HG02870 (cell line): ENCODE results near the gene TIAM2.
"Not testable (repeated sequence)": the region's sequence is repeated elsewhere in the genome, so short reads cannot be mapped to it uniquely, and the experiment has no call there.

Experiments used
- ATAC-seq: cut with Tn5 transposase; IDR thresholded peaks from one replicate; pipeline ENCODE4 v1.9.1; 2021; ENCODE audit warnings: mild to moderate bottlenecking, moderate library complexity; ENCODE audit not compliant: unreplicated experiment

TIAM2 gene

DNA sequence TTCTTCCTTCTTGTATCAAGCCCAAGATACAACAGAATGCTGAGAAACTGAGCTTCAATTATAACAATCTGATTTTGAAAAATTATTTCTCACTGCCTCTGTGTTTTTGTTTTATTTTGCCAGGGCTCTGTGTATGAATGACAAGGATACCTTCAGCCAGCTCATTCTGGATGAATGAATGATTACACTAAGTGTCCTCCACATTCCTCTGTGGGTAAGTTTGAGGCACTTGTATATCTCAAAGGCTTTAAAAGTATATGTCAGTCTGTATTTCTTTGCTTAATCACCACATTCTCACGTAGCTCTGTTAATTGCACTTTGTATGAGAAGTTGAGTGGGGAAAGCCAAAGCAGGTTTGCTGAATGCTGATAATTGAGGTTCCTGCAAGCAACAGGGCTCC, 95.1 kb downstream of the TIAM2 start:
- no peak for ATAC-seq

DNA sequence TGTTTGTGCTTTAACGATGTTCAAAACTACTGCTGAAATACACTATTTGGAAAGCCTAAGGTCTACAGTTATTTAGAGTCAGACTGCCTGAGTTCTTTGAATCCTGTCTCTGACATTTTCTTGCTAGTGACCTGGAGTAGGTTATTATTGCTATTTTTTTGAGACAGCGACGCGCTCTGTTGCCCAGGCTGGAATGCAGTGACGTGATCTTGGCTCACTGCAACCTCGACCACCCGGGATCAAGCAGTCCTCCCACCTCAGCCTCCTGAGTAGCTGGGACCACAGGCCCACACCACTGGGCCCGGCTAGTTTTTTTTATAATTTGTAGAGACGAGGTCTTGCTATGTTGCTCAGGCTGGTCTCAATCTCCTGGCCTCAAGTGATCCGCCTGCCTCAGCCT, 96.6 kb downstream of the TIAM2 start:
- ATAC-seq = no peak

DNA sequence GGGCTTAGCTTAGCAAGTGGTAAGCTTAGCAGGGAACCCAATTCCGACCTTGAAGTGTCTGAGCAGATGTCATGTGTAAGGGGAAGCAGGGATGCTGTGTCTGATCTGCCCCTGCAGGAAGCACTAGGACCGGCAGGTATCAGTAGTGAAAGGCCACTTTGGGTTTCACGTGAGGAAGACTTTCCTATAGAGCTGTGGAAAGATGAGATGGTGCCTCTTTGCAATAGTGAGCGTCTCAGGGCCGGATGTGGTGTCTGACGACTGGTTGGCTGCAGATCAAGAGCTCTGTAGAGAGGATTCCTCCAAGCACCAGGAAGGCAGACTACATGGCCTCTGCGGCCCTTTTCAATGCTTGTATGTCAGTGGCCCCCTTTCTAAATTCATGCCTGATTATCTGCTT, 98.3 kb downstream of the TIAM2 start:
- no peak for ATAC-seq

DNA sequence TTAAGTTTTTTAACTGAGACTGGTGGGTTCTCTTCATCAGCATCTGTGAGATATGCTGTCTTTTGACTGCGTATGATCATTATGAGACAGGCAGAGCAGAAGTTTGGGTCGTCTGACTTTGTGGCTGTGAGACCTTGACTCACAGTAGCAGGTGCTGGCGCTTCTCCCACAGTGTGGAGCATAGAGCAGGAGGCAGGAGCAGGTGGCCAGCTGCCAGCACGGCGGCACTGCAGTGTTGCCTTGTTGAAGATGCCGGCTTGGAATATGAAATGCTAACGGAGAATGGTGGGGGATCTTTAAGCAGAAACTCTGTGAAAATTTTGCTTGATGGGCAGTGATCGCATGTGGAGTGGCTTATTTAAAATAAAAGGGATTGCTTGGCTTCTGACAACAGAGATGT, 105.0 kb downstream of the TIAM2 start:
- no peak for ATAC-seq

DNA sequence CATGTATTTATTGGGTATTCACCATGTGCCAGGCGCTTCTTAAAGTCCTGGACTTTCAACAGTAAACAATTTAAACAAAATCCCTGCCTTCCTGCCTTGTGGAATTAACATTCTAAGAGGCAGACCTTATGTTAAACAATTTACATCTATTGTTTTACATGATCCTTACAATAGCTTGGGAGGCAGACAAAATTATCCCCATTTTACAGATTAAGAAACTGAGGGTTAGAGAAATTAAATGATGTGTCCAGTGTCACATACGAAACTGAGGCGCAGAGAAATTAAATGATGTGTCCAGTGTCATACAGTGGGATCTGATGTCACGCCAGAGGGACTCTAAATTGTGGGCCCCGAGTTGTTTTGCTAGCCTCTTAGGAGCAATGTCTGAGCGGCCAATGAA, 105.5 kb downstream of the TIAM2 start:
- ATAC-seq = no peak

DNA sequence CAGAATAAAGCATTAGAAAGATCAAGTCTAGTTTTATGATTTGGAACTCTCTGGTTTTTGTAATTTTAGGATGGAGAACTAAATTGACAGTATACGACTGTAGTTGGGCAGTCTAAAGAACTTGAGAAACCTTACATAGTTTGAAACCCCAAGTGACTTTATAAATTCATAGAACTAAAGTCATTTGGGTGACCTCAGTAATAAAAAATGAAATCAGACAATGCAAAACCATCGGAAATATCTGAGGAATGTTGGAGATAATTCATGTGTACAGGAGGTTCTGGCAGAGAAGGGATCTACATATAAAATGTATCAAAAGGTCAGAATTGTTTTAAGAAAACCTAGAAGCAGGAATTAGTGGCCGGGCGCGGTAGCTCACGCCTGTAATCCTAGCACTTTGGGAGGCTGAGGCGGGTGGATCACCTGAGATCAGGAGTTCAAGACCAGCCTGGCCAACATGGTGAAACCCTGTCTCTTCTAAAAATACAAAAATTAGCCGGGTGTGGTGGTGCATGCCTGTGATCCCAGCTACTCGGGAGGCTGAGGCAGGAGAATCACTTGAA, 108.0 kb downstream of the TIAM2 start:
- not testable (repeated sequence) for ATAC-seq

DNA sequence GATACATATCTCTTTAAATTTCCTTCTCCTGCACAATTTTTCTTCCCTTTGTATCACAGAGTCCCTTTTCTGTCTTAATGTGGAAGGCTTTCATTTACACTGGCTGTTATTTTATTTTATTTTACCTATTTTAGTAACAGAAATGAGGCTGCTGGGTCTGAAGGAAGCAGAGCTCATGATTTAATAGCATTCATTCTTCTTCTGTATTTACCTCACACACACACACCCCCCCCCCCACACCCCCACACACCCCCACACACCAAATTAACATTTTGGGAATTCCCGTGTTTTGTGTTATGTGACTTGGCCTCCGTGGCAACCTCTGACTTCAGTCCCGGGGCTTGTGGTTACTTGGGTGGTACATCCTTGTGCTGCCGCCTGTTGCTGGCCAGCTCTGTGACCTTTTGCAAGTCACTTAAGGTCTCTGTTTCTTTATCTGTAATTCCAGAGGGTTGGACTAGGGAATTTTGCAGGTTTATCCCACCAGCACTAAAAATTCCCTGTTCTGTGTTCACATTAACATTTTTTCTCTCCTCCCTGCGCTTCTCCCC, 108.8 kb downstream of the TIAM2 start:
- ATAC-seq = no peak

DNA sequence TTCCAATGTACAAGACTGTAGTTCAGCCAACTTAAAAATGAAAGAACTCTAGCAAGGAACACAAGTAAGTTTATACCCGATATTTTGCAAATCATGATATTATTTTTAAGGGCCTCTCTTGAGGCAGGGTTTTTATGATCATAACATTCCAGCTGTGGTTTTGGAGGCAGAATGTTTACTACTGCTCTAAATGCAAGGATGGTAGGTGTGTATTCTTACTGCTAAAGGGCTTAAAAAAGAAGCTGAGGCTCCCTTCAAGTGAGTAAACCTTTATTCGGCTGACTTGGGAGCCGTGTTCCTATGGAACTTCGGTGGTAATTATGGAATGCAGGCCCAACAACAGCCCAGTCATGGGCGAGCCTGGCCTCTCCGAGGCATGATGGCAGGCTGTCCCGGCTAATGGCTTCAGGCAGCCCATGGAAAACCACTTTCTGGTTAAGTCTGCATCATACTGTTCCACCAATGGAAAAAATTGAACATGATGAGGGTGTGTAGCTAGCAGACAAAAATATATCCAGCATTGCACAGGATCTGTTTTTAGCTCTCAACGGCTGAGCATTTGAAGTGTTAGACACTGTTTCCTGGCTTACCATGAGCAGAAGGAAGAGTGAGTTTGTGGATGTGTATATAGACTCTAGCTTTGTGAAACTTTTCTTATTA, 111.5 kb downstream of the TIAM2 start:
- ATAC-seq = no peak

DNA sequence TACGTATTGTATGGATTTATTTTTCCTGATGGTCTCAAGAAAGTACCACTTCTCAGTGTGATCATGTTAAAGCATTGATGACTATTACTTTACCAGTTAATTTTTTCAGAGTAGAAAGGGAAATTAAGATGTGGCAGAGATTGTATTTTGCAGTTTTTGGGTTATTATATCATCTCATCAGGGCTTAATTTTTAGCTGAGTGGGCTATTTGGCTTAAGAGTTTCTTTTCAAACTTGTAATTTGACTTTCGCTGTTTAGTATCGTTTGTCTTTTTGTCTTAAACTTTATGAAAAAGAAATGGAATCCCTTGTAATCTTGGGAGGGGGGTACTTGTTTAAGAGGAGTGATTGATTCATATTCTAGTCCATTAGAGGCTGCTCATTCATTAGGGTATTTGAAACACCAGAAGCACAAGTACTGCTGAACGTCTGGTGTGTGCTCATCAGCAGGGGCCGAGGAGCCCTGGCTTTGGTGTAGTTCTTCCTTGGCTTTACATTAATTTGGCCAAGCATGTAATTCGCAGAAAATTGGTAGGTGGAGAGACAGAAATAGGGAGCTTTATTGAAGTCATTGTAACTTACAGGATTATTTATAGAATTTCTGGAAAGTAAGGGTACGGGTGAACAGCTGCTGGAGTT, 112.4 kb downstream of the TIAM2 start:
- no peak for ATAC-seq

DNA sequence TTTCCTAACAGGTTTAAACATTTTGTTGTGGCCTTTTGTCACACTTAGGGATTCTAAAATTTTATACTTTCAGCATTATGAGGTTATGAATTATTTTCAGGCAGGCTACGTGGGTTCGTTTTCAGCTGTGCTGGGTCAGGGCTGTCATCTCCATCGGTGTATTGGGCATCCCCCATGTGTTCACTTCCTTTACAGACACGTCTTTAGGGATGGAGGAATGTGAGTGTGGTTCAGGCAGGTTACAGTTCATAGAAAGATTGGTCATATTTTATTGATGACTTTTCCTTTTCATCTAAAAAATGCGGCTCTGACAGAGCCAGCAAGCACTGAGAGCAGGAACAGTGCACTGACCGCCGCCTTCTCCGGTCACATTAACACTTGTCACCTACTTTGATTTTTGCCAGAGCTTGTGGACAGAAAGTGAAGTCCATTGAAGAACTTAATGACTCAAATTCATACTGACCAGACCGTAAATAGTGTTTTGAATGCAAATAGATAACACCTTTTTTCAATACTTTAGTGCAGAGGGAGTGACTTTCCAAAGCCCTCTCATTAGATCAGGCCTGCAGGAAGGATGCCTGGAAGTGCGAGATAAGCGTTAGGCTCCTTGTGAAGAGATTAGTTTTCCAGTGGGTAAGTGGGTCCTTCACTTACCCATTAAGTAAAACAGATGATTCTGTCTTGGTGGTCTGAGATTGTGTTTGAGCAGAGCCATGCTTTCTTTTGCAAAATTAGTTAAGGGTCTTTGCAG, 113.1 kb downstream of the TIAM2 start:
- ATAC-seq = no peak

DNA sequence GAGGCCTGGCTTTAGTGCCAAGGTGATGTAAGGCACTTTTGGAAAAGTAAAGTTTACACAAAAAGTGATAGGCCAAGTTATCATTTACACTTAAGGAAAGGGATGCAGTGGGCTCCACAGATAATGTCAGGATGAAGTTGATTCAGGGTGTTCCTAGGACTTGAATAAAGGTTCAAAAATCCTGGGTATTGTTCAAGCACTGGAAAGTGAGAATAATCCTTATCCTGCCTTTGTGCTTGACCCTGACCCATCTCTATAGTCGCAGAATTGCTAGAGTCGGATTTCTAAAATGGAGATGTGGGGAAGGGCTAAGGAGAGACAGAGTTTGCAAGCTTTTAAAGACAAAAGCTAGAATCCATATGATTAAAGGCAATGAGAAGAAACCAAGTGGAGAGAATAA, 115.6 kb downstream of the TIAM2 start:
- no peak for ATAC-seq

DNA sequence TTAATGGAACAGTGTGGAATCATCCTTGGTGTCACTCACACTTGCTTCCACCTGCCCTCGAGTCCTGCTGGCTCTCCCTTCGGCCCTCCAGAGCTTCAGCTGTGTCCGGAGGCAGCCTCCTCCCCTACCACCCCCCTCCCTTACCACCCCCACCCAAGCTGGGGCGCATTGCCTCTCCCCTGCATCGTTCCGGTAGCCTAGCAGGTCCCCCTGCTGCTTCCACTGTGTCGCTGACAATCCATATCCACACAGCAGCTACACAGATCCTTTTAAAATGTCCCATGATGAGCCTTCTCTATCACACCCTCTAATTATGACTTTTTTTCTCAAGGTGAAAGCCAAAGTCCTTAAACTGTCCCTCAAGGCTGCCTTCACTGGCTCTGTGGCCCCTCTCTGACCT, 117.6 kb downstream of the TIAM2 start:
- ATAC-seq = no peak

DNA sequence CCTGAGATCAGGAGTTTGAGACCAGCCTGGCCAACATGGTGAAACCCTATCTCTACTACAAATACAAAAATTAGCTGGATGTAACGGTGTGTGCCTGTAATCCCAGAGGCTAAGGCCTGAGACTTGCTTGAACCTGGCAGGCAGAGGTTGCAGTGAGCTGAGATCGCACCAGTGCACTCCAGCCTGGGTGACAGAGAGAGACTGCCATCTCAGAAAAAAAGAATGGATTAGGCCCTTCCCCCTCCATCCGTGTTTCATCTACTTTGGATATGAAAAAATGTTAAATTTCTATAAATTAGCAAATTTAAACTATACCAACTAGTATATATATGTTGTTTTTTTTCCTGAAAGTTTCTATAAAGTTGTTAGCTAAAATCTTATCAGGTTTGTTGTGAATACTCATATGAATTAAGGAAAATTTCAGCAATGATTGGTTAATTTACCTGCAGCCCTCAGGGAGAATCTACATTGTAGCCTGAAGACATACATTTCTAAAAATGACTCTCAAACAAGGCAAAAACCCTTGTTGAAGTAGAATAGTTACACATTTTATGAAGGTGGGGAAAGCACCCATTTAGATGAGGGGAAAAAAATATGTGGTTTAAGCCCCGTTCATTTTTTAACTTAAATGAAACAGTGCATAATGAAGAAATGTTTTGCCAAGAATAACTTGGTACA, 120.9 kb downstream of the TIAM2 start:
- peak; percentile 65 for ATAC-seq

DNA sequence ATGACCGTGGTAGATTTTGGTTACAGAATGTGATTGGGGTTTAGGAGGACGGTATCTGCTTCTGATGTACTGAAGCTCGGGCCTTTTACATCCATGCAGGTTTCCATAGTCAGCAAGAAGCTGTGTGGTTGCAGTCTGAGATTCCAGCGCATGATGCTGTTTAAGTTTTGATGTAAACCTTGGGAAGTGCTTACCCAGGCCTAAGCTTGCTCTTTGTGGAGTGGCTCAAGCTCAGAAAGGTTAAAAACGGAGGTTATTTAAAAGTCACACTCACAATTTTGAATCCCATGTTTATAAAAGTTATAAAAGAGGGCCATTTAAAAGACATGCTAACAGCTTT, 121.4 kb downstream of the TIAM2 start:
- ATAC-seq = no peak

DNA sequence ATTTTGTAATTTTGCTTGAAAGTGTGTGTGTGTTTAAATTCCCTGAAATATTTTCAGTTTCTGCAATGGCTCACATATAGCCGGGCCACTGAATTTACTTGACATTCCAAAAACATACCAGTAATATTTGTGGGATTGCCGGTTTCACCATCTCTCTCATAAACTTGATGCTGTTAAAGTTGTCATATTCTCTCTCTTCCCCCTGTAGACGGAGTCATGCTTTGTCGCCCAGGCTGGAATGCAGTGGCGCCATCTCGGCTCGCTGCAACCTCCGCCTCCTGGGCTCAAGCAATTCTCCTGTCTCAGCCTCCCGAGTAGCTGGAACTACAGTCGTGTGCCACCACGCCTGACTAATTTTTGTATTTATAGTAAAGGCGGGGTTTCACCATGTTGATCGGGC, 122.1 kb downstream of the TIAM2 start:
- ATAC-seq = no peak

DNA sequence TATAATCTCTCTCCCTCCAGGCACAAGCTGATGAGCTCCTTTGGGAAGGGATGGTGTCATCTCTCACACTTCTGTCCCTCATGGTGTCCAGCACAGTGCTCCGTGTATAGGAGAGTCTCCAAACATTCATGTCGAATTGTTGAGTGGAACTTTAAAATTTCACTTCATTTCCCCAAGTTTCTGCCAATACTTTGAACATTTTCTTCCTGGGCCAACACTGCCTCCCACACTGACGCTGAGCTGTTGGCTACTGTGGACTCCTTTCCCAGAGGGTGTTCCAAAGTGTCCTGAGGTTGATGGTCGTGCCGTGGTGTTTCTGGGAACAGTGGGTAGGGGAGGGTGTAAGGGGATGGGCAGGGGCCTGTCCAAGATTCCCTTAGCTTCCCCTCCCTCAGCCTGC, 122.7 kb downstream of the TIAM2 start:
- ATAC-seq = no peak

DNA sequence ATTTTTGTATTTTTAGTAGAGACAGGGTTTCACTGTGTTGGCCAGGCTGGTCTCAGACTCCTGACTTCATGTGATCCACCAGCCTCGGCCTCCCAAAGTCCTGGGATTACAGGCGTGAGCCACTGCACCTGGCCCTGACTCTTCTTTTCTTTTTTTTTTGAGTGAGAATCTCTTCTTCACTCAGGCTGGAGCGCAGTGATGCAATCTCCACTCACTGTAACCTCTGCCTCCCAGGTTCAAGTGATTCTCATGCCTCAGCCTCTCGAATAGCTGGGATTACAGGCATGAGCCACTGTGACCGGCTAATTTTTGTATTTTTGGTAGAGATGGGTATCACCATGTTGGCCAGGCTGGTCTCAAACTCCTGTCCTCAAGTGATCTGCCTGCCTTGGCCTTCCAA, 124.1 kb downstream of the TIAM2 start:
- not testable (repeated sequence) for ATAC-seq

DNA sequence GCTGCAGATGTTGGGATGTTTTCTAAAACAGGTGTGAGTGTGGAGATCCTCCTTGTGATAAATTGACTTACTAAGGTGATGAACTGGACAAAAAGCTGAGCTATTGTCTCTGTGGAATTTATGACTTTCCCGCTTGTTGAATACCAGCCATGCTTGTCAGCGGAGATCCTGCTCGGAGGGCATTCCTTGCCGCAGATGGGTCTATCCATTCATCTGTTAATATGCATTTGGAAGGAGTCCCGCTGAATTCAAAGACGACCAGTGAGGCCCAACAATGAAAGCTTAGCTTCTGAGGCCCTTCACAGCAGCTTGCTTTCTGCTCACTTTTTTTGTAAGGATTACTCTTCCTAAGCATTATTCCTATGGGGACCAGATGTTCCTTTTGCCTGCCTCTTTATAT, 124.9 kb downstream of the TIAM2 start:
- no peak for ATAC-seq

DNA sequence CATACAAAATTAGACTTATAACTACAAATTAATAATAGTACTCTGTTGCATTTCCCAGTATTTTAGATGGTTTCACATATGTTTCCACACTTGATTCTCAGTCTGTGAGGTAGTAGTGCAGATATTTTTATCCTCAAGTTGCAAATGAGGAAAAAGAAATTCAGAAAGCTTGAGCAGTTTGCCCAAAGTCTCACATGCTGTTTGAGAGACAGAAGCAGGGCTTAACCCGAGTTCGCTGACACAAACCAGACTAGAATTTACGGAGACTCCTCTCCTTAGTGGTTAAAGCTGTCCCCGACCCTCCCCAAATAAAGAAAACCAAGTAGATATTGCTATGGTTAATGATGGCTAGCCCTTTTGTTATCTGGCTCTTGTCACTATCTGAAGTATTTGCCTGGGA, 126.2 kb downstream of the TIAM2 start:
- no peak for ATAC-seq

DNA sequence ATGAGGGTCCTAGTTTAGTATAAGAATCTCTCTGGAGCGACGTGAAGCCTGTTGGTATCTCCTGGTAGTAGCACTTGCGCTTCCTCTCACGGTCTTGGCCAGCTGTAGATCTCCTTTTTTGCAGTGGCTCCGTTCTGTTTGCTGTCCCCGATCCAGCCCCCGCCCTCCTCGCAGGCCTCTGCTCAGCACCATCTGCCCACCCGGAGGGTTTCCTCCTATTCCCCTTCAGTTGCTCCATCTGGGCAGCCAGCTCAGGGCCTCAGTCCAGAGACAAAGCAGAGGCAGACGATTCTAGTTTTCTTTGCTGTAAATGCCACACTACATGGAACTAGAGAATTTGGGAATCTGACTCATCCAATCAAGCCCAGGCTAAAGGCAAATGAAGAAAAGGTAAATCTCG, 126.6 kb downstream of the TIAM2 start:
- ATAC-seq = no peak
